SJCRH30 (cell line): ENCODE measurements around the gene TRDN. TPM values are rescaled to one million over a fixed set of nuclear protein-coding genes. Genes with fewer than 3 reads are reported as not detected.

Source experiments
- DNase-seq, 2 experiments: peaks; one replicate each; pipeline ENCODE4 v3.0.0-alpha.2; 2015 to 2020
- H3K27ac ChIP-seq: fragments of 250-450 bp; sonication (Bioruptor Pico); 2 replicates; pipeline ENCODE4 v1.5.1; 2020; ENCODE audit warnings: mild to moderate bottlenecking, moderate library complexity
- H3K27me3 ChIP-seq: fragments of 250-450 bp; sonication (Bioruptor Pico); 2 replicates; pipeline ENCODE4 v1.5.1; 2020; ENCODE audit warnings: mild to moderate bottlenecking, moderate library complexity
- H3K36me3 ChIP-seq: fragments of 250-450 bp; sonication (Bioruptor Pico); 2 replicates; pipeline ENCODE4 v1.5.1; 2020; ENCODE audit warnings: mild to moderate bottlenecking, moderate library complexity
- H3K4me1 ChIP-seq: fragments of 250-450 bp; sonication (Bioruptor Pico); 2 replicates; pipeline ENCODE4 v1.5.1; 2020; ENCODE audit warnings: mild to moderate bottlenecking, moderate library complexity
- H3K4me3 ChIP-seq: fragments of 250-450 bp; sonication (Bioruptor Pico); 2 replicates; pipeline ENCODE4 v1.5.1; 2020; ENCODE audit warnings: mild to moderate bottlenecking, moderate library complexity
- H3K9me3 ChIP-seq: fragments of 250-450 bp; sonication (Bioruptor Pico); replicated peaks from 2 replicates; pipeline ENCODE4 v1.5.1; 2020; ENCODE audit warnings: mild to moderate bottlenecking, moderate library complexity
- total RNA-seq: library from RNA; depleted of rRNA; stranded (reverse); fragments of >200 nt; shearing (Covaris generic); gene quantifications from 2 replicates; pipeline ENCODE4 v1.2.3, GENCODE V29; 2014; rRNA removed

TRDN gene
- total RNA-seq, 1 experiment from 2014 or later, result 0.02 TPM

DNA sequence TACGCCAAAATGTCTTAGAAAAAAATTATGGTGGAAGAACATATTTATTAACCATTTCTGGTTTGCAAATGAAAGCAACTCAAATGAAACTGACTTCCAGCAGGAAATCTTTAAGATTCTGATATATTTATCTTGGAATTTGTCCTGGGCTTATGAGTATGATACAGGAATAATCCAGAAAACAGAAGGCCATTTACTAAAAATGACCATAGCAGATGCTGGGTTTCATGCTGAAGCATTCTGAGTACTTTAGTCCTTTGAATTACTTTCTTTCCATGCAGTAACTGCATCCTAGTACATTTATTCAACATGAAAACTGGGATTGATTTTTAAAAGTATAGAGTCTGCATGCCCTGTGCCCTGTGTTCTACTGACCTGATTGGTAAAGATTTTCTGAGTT lies 468.3 kb downstream of the TRDN start:
- no peaks in the 10 kb centered on the region for H3K27me3 ChIP-seq
- no peaks in the 10 kb centered on the region for H3K4me1 ChIP-seq
- no peak for DNase-seq
- no peak overlapping the region for H3K27ac ChIP-seq
- no peaks in the 10 kb centered on the region for H3K9me3 ChIP-seq
- no peak overlapping the region for H3K4me3 ChIP-seq
- no peaks in the 10 kb centered on the region for H3K36me3 ChIP-seq

Other genes with a start within 250 kb of the TRDN start
- gene NKAIN2, start 166.9 kb upstream of the TRDN start, total RNA-seq, result not detected in 2 replicates